SU-DHL-6 (cell line): ENCODE data around the gene LHX4.

Experiments used
- CTCF ChIP-seq: fragments of 200-600 bp; sonication (generic); IDR thresholded peaks from one replicate; pipeline ENCODE4 v1.5.1; 2017; ENCODE audit warnings: antibody characterized with exemption, mild to moderate bottlenecking, low read length, moderate library complexity; ENCODE audit not compliant: insufficient read depth, poor library complexity, severe bottlenecking
- EZH2phosphoT487 ChIP-seq: fragments of 200-600 bp; sonication (generic), shearing (Covaris generic); conservative IDR thresholded peaks from 2 replicates; pipeline ENCODE4 v1.6.1; 2018; ENCODE audit warnings: mild to moderate bottlenecking, antibody characterized with exemption, low read length, moderate library complexity, mixed read lengths

GRCh38 chr1:180283098-180283497 lies 53.0 kb downstream of the LHX4 start:
- TF ChIP-seq CTCF (no peak), EZH2phosphoT487 (no peak)
